ENCODE measurements around the gene JAKMIP2.
"Not testable (repeated sequence)": the region's sequence is repeated elsewhere in the genome, so short reads cannot be mapped to it uniquely, and the experiment has no call there.

The JAKMIP2 gene

DNA sequence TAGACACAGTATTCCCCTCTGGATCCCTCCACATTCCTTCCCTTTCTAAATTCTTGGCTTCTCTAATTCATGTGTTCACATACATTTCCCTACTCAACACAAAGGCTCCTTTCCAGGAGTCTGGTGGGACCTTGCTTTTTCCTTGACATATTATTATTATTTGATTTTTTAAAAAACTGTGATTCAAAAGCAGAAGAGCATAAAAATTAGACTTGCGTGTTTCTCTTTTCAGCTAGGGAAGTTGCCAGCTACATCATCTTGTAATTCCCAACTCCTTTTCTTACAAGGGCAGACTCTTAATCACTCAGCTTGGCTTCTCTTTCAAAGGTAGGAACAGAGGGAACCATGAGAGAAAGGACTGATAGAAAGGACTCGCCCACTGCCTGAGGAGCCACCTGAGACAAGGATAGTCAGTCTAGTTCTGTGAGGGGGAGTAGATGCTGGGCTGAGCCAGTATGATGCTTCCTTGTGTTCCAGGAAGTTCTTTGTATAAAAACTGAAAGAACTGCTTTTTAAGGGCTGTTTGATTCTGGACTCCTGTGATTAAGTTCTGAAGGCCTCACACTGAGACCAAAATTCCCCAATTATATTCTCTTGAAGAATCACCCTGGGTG, 221.7 kb downstream of the JAKMIP2 start:
- DNase-seq (ENCODE audit: low read depth in 2 of 2, low spot score in 1 of 2): no peak

DNA sequence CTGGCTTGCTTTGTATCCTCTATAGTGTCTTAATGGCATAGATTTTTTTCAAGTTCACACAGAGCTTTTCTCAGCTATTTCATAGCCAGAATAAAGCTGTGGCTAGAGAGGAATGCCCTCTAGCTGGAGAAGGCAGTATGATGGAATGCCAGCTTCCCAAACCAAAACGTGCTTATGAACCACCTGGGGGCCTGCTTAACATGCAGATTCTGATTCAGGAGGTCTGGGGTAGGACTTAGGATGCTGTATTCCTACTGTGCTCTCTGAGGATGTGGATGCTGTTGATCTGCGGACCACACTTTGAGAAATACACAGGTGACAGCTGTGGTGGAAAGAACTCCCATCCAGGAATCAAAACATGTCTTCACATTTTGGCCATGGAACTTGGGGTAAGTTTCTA, 222.8 kb downstream of the JAKMIP2 start:
- no peak for DNase-seq (ENCODE audit: low read depth in 2 of 2, low spot score in 1 of 2)

DNA sequence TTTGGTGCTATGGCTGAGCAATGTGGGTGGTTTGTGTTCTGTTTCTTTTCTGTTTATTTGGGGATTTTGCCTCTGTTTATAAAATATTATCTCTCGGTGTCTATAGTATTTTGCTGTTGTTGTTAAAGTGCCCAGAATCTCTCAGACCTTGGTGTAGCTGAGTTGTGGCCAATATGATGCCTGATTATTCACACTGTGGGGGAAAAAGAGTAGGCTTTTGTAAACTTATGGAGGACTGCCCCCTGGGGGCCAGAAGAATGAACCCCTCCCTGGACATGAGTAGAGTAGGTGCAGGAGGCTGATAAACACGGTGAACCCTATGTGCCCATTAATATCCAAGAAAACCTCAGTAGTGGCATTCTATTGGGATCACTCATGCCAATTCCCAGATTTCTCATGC, 223.7 kb downstream of the JAKMIP2 start:
- no peak for DNase-seq (ENCODE audit: low read depth in 2 of 2, low spot score in 1 of 2)

- DNase-seq (ENCODE audit: low read depth in 2 of 2, low spot score in 1 of 2): no peak
These were observed 224.4 kb downstream of the JAKMIP2 start for GRCh38 chr5:147557876-147558745.

- no peak for DNase-seq (ENCODE audit: low read depth in 2 of 2, low spot score in 1 of 2)
These were observed 227.4 kb downstream of the JAKMIP2 start for GRCh38 chr5:147555176-147555575.

- no peak for DNase-seq (ENCODE audit: low read depth in 2 of 2, low spot score in 1 of 2)
These were observed 228.2 kb downstream of the JAKMIP2 start for GRCh38 chr5:147554261-147554817.

DNA sequence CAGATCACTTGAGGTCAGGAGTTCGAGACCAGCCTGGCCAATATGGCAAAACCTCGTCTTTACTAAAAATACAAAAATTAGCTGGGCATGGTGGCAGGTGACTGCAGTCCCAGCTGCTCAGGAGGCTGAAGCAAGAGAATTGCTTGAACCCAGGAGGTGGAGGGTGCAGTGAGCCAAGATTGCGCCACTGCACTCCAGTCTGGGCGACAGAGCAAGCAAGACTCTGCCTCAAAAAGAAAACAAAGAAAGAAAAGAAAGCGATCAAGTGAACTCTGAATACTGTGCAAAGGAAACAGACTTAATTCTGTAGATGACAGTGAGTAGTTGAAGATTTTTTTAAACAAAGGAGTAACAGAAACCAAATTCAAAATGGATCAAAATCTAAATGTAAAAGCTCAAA, 228.7 kb downstream of the JAKMIP2 start:
- DNase-seq (ENCODE audit: low read depth in 2 of 2, low spot score in 1 of 2): not testable (repeated sequence)

DNA sequence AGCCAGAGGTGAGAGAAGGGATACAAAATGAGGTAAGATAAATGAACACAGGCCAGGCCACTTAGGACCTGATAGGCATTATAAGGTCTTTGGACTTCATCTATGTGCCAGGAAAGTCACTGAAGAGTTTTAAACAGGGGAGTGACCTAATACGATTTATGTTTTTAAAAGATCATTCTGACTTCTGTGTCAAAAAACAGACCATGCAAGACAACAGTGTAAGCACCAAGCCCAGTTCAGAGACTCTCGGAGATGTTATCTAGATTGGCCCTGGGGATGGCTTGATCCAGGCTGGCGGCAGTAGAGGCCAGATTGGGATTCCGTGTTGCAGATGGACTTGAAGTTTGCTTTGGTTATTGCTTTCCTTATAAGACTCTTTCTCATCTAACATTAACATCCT, 229.6 kb downstream of the JAKMIP2 start:
- DNase-seq (ENCODE audit: low read depth in 2 of 2, low spot score in 1 of 2): no peak

DNA sequence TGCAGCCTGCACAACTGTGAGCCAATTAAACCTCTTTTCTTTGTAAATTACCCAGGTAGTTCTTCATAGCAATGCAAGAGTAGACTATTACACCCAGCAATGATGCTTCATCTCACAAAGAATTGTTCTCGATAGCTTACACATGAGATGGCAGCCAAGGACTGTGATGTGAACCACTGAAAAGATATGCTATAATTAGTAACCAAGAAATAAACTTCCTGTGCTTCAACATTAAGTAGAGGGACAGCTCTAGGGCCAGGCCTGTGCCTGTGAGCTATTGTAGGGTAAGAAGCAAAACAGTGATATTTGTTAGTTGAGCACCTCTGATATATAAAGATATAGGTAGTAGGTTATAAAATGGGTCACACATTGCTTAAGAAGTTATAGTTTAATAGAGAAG, 230.9 kb downstream of the JAKMIP2 start:
- DNase-seq (ENCODE audit: low read depth in 2 of 2, low spot score in 1 of 2): no peak

GRCh38 chr5:147547730-147548129, 234.8 kb downstream of the JAKMIP2 start:
- no peak for DNase-seq (ENCODE audit: low read depth in 2 of 2, low spot score in 1 of 2)

DNA sequence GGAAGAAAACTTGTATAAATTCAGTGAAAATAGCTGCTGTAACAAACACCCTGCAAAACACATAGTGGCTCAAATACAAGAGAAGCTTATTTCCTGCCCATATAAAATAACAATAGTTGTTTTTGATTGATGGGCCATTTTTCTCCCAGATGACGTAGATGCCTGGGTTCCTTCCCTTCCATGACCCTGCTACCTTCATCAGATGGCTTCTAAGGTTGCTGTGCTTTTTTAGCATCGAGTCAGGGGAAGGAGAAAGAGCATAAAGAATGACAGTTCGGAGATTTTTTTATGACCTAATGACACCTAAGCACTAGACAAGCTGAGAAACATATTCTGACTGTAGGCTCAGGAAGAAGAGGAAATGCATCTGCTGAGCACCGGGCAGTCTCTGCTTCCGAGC, 238.0 kb downstream of the JAKMIP2 start:
- no peak for DNase-seq (ENCODE audit: low read depth in 2 of 2, low spot score in 1 of 2)

DNA sequence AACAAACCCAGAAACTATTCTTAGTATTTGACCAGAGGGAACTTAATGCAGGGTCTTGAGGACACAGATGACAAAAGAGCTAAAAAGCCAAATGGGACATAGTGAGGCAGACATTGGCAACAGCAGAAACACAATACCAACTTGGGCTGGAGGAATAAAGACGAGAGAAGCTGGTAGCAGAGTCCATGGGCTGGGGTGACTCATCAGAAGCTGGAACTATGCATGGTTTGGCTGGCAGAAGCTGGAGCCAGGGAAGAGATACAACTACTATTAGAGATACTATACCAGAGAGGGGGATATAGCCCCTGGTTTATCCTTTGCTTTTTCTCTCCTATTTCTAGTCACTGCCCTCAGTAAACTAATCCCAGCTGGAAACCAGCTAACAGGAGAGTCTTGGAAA, 243.5 kb downstream of the JAKMIP2 start:
- DNase-seq (ENCODE audit: low read depth in 2 of 2, low spot score in 1 of 2): no peak

GRCh38 chr5:147538236-147538635, 244.3 kb downstream of the JAKMIP2 start:
- DNase-seq (ENCODE audit: low read depth in 2 of 2, low spot score in 1 of 2): no peak
